Left ventricle myocardium inferior (tissue), 1 donor: ENCODE measurements around the gene SYNPO2. TPM values are rescaled to one million over a fixed set of nuclear protein-coding genes. Genes with fewer than 3 reads are reported as not detected.

Source experiments
- DNase-seq: peaks from one replicate; pipeline ENCODE4 v3.0.0-alpha.2; 2020
- H3K27ac ChIP-seq: fragments of 200-600 bp; replicated peaks from 2 replicates; pipeline ENCODE4 v1.8.0; 2021
- H3K27me3 ChIP-seq: fragments of 200-600 bp; 2 replicates; pipeline ENCODE4 v1.8.0; 2021; ENCODE audit warnings: low read depth
- H3K36me3 ChIP-seq: fragments of 200-600 bp; 2 replicates; pipeline ENCODE4 v1.8.0; 2021
- H3K4me1 ChIP-seq: fragments of 200-600 bp; 2 replicates; pipeline ENCODE4 v1.8.0; 2021
- H3K4me3 ChIP-seq: fragments of 200-600 bp; 2 replicates; pipeline ENCODE4 v1.8.0; 2021; ENCODE audit warnings: mild to moderate bottlenecking, moderate library complexity
- H3K9me3 ChIP-seq: fragments of 200-600 bp; replicated peaks from 2 replicates; pipeline ENCODE4 v1.8.0; 2021
- intact Hi-C: fragments of 100-400 bp; cut with micrococcal nuclease; formaldehyde crosslinking; loops from one replicate; pipeline ENCODE4 v1.11.0; 2022
- total RNA-seq: library from RNA; stranded (reverse); fragmentation: NEBNext Ultra II Directional; extraction: Animal tissue kit (Norgen Biotek cat#: 25700); gene quantifications from one replicate; pipeline ENCODE4 v1.2.1, GENCODE V29; 2021
- TF ChIP-seq, protein P1 (sequence below): fragments of 200-600 bp; IDR thresholded peaks from 2 replicates; pipeline ENCODE4 v1.8.0; 2021; ENCODE audit warnings: antibody characterized with exemption, mild to moderate bottlenecking, borderline replicate concordance
- donor health status: DM: no; HTN: yes; CAD: no; lungs with severe emphysema.

Gene SYNPO2
- total RNA-seq, 1 donor from 2014 or later, result 239 TPM

- H3K27me3 ChIP-seq, result no peaks in the 10 kb centered on the region
- H3K36me3 ChIP-seq, result no peaks in the 10 kb centered on the region
- TF ChIP-seq, protein P1, sequence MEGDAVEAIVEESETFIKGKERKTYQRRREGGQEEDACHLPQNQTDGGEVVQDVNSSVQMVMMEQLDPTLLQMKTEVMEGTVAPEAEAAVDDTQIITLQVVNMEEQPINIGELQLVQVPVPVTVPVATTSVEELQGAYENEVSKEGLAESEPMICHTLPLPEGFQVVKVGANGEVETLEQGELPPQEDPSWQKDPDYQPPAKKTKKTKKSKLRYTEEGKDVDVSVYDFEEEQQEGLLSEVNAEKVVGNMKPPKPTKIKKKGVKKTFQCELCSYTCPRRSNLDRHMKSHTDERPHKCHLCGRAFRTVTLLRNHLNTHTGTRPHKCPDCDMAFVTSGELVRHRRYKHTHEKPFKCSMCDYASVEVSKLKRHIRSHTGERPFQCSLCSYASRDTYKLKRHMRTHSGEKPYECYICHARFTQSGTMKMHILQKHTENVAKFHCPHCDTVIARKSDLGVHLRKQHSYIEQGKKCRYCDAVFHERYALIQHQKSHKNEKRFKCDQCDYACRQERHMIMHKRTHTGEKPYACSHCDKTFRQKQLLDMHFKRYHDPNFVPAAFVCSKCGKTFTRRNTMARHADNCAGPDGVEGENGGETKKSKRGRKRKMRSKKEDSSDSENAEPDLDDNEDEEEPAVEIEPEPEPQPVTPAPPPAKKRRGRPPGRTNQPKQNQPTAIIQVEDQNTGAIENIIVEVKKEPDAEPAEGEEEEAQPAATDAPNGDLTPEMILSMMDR, result no peak
- intact Hi-C loops, result no loop called here
- H3K4me3 ChIP-seq, result no peak overlapping the region
- DNase-seq, result no peak
- no peak overlapping the region for H3K27ac ChIP-seq
- H3K4me1 ChIP-seq, result peaks cover 64% of the 10 kb centered on the region
- H3K9me3 ChIP-seq, result no peaks in the 10 kb centered on the region
Observed at GRCh38 chr4:119049342-119049741, 160.7 kb downstream of the SYNPO2 start.

- no peak for DNase-seq
- H3K36me3 ChIP-seq, result no peaks in the 10 kb centered on the region
- intact Hi-C loops, result no loop called here
- no peaks in the 10 kb centered on the region for H3K9me3 ChIP-seq
- no peak overlapping the region for H3K4me3 ChIP-seq
- TF ChIP-seq, protein P1, result no peak
- H3K27ac ChIP-seq, result no peak overlapping the region
- peaks cover 52% of the 10 kb centered on the region for H3K4me1 ChIP-seq
- H3K27me3 ChIP-seq, result no peaks in the 10 kb centered on the region
Observed at GRCh38 chr4:119050527-119051090, 162.0 kb downstream of the SYNPO2 start.

- Histone ChIP-seq H3K27ac (peak overlapping the region; percentile 41), H3K9me3 (no peaks in the 10 kb centered on the region), H3K27me3 (no peaks in the 10 kb centered on the region), H3K36me3 (no peaks in the 10 kb centered on the region), H3K4me3 (no peak overlapping the region), H3K4me1 (peaks cover 37% of the 10 kb centered on the region)
- no peak for DNase-seq
- intact Hi-C loops, result no loop called here
- TF ChIP-seq, protein P1, result no peak
Observed at GRCh38 chr4:119053245-119053644, 164.6 kb downstream of the SYNPO2 start.

- intact Hi-C loops, result no loop called here
- Histone ChIP-seq H3K27me3 (no peaks in the 10 kb centered on the region), H3K4me3 (no peak overlapping the region), H3K4me1 (peaks cover 36% of the 10 kb centered on the region), H3K36me3 (no peaks in the 10 kb centered on the region), H3K27ac (no peak overlapping the region), H3K9me3 (no peaks in the 10 kb centered on the region)
- TF ChIP-seq, protein P1, result no peak
- no peak for DNase-seq
Observed at GRCh38 chr4:119053997-119054396, 165.3 kb downstream of the SYNPO2 start.

GRCh38 chr4:119057417-119057816 is 168.8 kb downstream of the SYNPO2 start:
- Histone ChIP-seq H3K27ac (no peak overlapping the region), H3K4me3 (no peak overlapping the region), H3K4me1 (peaks cover 38% of the 10 kb centered on the region), H3K36me3 (no peaks in the 10 kb centered on the region), H3K27me3 (no peaks in the 10 kb centered on the region), H3K9me3 (no peaks in the 10 kb centered on the region)
- TF ChIP-seq, protein P1, result no peak
- no peak for DNase-seq
- intact Hi-C loops, result no loop called here
